Stimulated activated CD4-positive, alpha-beta T cell treated with anti-CD3 and anti-CD28 coated beads, TNF-alpha, amount 100 ng/mL, for 48 hours (primary cell): ENCODE measurements around the gene EXPH5.
A peak's percentile ranks its signal among the peaks of the same experiment; 100 is the strongest.
"Not testable (repeated sequence)": the region's sequence is repeated elsewhere in the genome, so short reads cannot be mapped to it uniquely, and the experiment has no call there.

Source experiments
- DNase-seq, 3 donors: peaks; one replicate each; pipeline ENCODE4 v3.0.0-alpha.2; 2020; ENCODE audit warnings: low read depth in 3 of 3

Gene EXPH5, protein sequence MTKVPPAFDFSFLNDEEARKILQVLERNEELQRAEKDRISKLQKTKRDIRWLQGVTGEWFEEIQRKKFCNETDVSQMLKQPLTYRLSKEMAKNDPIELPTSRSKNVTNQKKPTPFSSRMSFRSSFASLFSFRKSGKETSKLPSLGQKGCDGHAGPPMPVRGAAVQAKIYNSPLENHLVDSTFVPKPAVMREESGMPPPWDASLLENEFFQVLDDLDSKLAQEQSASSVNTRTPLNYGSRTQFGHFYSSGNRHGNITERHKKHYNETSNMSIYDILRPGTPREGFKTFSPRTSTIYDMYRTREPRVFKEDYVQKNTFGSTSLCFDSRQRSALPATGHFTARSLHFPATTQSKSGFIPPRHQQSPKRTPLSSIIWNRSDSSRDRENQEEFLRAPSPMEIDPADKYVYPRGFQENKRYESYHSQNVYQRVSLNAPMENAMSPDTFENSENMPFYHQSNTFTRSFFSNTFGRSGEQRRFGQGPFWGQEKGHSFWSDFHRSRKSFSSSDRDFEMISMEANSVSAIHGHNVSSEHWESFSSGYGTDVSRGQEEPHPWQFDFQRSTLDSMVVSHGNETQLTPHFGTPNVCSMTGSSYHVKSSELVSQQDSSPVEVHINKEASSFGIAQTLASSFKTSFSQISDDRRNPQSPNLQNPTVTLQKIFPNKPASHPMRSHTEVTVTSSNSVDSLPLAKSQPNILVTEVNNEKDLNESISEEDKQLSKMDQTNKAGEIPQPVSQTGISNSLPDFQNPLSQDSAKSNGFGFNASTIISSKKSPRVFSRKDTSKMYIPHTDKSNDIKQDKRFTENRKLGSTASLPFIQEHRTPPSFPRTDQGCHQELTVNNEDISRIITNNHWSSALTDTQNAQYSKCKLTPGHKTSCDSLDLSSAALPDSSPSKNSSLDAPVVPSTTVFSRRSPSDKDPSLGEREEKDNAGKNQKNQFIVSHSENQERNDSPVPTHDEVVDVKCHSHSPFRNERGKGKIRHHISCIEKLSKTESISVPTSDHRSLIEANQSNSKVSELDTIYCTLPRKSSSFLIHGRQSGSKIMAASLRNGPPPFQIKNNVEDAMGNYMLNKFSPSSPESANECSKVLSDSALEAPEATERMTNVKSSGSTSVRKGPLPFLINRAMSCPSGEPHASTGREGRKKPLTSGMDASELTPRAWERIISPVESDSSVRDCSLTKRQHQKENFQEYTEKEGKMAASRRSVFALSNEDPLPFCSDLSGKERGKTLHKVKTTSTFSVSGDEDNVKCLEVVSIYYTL (N-terminal part only)

DNA sequence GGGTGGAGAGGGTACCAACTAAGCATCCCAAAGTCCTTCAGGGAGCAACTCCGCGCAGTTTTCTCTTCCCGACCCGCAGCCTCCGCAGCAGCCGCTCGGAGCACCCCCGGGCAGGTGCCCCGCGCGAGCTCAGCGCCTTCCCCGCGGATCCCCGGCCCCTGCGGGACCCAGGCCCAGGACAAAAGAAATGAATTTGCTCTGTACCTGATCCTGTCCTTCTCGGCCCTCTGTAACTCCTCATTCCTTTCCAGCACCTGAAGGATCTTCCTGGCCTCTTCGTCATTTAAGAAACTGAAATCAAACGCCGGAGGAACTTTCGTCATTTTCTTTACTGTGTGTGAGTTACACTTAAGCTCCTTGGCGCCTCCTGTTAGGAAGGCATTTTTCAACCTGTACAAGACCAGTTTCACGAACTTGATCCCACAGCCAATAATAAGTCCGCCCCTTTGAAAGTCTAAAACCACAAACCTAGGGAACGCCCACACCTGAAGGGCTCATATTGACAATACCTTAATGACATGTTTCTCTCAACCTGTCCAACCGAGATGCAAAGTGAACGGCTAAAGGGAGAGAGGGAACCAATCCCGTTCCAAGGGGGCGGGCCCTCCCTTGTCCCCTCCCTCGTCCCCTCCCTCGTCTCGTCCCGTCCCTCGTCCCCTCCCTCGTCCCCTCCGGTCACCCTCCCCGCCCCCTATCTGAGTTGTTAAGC, at the start of gene EXPH5:
EXPH5 (minus strand) TSS at position 555 of the 709 bp plus-strand sequence; CDS start at position 323, 232 bp downstream.
- peak; percentile 69 to 88 (median 78) for DNase-seq

DNA sequence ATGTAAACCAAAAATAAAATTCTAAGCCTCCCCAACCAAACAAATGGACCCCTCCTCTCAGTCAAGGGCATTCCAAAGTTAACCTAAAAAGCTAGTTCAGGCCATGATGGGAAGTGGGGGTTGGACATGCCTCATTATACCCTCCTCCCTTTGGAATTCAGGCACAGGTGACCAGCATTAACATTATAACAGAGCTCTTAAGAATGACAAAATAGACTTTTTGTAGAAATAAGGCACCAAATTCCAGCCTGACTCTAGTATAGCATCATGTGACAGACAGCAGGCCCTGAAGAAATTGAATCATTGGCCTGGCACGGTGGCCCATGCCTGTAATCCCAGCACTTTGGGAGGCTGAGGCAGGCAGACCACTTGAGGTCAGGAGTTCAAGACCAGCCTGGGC, 48.2 kb upstream of the EXPH5 start:
- not testable (repeated sequence) for DNase-seq

- no peak for DNase-seq
Measured at GRCh38 chr11:108639146-108639545, 45.6 kb upstream of the EXPH5 start.

DNA sequence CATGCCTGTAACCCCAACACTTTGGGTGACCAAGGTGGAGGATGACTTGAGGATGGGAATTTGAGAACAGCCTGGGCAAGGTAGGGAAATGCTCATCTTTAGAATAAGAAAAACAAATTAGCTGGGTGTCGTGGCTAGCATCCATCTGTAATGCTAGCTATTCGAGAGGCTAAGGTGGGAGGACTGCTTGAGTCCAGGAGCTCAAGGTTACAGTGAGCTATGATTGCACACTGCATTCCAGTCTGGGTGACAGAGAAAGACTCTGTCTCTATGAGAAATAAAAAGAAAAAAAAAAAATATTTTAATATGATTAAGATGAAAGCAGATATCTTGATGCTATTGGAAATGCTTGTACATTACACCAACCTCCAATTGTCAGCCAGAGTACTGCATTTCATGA, 42.7 kb upstream of the EXPH5 start:
- DNase-seq: no peak

DNA sequence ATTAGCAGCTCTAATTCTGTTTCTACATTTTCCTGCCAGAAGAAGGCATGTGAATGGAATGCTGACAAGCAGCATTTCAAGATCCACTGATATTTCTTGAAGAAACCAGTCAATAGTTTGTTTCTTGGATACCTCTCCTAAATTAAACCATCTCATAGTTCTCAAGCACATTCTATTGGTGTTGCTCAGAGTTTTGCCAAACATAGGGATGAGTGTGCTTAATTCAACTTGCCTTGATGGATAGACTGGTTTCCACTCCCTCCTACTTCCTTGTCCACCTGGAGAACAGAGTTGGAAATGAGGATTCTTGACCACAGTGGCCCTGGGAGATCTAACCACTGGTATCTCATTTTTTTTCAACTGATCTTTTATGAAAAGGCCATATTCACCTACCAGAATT, 41.5 kb upstream of the EXPH5 start:
- no peak for DNase-seq

DNA sequence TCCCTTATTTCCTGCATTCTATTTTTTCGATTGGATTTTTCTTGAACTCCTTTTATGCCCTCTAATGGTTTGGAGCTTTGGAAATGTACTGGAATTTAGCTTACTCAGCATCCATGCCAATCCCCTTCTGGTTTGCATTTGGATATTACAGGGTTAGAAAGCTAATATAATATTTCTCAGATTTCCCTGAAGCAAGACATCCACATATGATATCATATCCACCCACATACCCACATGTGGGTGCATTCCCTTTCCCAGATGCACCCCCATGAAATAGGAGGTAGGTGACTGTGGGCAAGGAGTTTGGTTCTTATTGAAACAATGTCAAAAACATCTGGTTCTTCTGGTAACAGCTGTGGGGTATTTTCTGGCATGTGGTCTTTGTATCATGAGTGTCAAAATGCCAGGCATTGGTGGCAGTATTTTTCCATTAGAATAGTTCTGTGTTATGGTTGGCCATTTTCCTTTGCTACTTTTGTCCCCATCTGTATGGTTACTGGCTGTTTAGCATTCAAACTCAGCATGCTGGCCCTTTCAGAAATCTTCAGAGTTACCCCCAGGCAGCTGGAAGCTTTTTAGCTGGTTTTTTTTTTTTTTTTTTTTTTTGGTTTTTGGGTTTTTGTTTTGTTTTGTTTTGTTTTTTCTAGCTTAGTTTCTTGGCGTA, 38.6 kb upstream of the EXPH5 start:
- DNase-seq: no peak

DNA sequence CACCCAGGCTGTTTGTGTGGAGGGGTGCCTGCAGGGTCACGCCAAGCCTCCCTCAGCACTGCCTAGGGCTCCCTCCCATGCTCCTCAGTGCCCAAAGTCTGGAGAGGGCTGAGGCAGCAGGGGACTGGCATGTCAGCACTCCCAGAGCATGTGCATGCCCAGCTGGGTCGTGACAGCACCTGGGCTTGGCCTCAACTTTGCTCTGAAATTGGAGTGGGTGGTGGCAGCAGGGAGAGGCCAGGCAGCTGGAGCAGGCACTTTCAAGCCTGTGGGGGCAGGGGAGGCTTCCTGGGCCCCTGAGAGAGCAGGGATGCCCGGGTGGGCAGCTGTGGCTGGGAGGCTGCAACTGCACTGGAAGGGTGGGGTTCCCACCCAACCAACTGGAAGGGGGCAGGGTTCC, 35.7 kb upstream of the EXPH5 start:
- no peak for DNase-seq

DNA sequence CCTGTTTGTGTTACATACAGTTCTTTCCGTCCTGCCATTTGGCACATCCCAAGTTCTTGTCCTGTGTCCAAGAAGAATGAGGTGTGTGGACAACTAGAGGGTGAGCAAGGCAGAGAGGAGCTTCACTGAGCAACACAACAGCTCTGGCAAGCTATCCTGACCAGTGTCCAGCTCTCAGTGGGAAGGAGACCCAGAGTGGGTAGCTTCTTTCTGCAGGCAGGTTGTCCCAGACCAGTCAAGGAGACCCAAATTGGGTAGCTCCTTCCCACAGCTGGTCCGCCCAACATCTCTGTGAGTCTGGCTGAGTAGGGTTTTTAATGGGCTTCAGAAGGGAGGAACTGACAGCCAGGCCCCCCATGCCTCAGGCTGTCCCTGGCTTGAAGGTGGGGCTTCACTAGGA, 35.2 kb upstream of the EXPH5 start:
- no peak for DNase-seq

DNA sequence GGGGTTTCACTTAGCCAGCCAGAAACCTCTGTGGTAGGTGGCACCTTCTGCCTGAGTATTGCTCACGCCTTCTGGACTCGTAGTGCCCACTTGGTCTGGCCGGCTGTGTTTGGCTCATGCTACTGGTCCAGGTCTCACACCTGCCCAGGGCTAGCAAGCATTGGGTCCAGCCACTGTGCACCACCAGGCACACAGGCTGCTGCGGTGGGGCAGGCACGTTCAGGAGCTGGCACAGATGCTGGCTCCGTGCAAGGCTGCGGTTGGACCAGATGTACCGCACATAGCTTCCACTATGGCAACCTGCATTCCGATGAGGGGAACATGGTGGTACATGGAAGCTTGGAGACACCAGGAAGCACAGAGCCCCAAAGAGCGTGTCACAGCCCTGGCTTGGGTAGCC, 34.8 kb upstream of the EXPH5 start:
- no peak for DNase-seq

DNA sequence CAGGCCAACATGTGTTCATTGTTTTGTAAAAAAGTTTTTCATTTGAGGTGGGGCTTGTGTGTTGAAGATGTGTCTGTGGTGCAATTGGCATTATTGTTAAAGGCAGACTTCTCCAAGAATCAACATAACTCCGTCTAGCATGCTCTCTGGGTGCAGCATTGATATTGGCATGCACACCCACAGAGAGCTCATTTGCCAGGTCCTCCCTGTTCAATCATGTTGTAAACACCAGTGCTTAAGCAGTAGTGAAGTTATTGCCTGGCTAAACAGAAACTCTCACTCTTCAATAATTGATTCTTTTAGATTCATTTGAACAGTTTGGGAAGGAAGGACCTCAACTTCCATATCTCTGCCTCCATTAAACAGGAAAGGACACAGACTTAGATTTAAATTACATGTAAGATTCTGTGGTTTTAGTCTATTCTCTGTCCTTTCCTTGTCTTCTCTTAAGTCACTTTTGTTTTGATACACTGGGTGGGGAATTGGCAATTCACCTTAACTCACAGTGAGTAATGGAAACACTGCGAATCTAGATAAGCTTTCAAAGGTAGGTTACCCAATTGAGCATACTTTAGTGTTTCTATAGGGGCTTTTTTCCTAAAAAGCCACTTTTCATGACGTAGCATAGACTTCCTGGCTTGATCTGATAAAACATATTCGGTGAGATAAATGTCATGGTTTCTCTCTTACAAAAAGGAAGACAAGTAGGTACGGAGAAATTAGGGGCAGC, 30.8 kb upstream of the EXPH5 start:
- DNase-seq: no peak

DNA sequence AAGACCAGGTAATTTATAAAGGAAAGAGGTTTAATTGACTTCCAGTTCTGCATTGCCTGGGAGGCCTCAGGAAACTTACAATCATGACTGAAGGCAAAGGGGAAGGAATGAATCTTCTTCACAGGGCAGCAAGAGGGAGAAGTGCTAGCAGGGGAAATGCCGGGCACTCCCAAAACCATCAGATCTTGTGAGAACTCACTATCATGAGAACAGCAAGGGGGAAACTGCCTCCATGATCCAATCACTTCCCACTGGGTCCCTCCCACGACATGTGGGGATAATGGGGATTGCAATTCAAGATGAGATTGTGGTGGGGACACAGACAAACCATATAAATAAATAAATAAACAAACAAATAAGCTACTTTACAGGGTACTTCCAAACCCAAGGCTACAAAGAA, 28.8 kb upstream of the EXPH5 start:
- DNase-seq: no peak

DNA sequence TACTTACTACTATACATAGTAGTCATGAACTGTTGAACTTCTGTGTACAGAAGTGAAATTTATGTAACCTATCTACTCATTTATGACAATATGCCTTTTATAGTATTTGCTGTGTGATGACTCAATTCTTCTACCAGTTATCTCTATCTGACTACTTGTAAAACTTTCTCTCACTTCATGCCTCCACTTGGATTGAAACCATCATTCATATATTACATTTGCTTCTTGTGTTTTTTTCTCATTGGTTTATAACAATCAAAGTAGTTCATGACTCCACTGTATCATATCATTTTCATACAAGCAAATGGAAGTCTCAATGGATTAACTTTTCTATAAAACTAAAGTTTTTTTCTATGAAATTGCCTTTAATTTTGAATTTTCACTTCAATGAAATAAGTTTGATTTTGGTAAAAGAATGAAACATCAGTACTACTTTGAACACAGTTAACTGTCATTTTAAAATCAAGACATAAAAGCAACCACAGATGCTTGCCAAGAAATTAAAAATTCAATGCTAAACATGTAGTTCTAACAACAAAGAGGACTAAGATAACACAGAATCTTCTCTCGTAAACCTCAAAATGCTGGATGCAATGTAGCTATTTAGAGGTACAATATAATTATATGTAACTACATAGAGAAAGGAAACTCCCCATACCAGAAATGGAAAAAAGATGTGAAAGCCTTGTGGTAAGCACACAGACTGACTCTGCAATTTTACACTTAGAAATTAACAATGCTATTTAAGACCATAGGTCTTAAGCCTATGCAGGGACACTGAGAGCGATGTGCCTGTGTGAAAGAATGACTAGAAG, 27.6 kb upstream of the EXPH5 start:
- DNase-seq: no peak

GRCh38 chr11:108618529-108618928, 25.0 kb upstream of the EXPH5 start:
- no peak for DNase-seq

DNA sequence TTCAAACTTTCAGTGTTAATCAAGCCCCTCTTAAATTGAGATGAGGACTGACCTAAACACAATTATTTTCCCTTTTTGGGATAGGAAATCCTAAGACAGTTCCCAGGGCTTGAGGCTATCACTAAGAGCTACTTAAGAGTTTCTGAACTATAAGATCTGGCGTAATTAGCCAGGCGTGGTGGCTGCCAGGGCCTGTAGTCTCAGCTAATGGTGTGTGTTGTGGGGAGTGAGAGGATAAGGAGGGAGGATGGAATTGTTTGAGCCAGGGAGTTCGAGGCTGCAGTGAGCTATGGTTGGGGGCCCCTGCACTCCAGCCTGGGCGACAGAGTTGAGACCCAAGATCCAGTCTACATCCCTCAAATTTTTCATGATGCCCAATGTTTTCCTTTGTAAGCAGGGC, 23.5 kb upstream of the EXPH5 start:
- no peak for DNase-seq

DNA sequence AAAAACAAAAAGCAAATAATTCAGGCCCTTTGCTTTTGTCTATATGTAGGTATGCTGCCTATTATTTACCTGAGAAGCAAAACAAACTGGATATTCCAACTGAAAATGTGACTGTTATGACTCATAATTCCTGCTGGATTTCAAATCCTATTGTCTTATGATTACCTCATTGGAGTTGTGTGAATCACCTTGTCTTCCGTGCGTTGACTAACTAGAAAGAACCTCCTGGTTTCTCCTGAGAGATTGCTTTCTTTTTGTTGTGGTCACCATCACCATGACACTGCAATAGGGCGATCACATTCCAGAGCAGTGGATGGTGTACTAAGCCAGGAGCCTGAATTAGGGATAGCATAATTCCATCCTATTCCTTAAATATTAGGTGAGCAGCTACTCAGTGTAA, 23.0 kb upstream of the EXPH5 start:
- DNase-seq: no peak

DNA sequence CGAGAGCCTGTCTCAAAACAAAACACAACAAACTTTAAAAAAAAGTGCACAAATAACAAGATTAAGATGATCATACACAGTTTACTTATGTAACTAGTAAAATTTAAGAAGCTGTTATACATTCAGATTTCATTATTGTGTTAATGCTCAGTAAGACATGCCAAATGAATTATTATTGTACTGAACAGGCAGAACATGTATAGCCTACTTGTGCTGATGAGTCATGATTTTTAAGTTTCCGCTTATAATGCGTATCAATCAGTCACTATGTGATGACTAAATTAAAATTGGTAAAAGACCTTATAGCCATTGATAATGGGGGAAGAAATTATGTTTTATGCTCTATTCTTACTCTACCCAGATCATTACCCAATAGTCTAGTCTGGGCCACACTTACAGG, 20.5 kb upstream of the EXPH5 start:
- no peak for DNase-seq

DNA sequence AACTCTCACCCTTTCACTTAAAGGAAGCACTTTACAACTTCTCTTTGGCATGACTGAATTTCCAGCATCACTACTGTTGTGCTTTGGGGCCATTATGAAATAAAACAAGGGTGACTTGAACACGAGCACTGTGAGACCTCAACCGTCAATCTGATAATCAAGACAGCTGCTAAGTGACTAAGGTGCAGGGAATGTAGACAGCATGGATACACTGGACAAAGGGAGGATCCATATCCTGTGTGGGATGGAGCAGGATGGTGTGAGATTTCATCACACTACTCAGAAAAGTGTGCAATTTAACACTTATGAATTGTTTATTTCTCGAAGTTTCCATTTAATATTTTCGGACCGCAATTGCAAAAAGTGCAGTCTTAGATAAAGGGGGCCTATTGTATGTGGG, 16.1 kb upstream of the EXPH5 start:
- no peak for DNase-seq

DNA sequence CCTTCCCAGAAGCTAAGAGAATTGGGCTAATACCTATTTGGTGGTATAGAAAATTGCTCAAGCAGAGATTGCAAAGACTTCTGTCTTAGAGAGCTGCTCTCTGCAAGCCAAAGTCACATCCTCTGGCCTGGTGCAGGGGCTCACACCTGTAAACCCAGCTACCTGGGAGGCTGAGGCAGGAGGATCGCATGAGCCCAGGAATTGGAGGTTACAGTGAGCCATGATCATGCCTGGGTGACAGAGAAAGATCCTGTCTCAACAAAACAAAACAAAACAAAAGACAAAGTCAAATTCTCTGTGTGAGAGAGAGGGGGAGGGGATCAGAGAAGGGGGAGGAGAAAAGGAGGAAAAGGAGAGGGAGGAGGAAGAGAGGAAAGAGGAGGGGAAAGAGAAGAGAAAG, 15.0 kb upstream of the EXPH5 start:
- DNase-seq: no peak

- DNase-seq: no peak
Measured at GRCh38 chr11:108606495-108607160, 13.1 kb upstream of the EXPH5 start.
